SU-DHL-6 (cell line): ENCODE results near the gene GALNT10.

Source experiments
- EZH2phosphoT487 ChIP-seq: fragments of 200-600 bp; sonication (generic), shearing (Covaris generic); conservative IDR thresholded peaks from 2 replicates; pipeline ENCODE4 v1.6.1; 2018; ENCODE audit warnings: mild to moderate bottlenecking, antibody characterized with exemption, low read length, moderate library complexity, mixed read lengths
- TF ChIP-seq, protein P1 (sequence below): fragments of 200-600 bp; sonication (generic); IDR thresholded peaks from one replicate; pipeline ENCODE4 v1.5.1; 2017; ENCODE audit warnings: antibody characterized with exemption, mild to moderate bottlenecking, low read length, moderate library complexity; ENCODE audit not compliant: insufficient read depth, poor library complexity, severe bottlenecking

DNA sequence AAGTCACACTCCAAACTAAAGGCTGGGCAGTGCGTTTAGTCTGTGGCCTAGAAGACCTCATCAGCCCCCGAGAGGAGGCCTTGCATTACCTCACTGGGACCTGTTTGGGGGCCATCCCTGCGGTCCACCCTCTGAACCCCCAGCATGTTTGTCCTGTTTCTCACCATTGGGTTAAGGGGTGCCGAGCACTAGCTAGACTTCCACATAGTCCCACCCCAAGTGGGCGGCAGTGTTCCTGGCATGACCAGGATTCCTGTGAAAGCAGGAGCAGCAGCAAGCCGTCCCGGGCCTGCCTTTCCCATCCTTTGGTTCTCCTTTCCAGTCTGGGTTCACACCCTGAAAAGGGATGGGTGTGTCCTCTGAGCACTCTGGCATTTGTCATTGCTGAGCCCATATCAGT is 228.7 kb downstream of the GALNT10 start:
- TF ChIP-seq, protein P1, sequence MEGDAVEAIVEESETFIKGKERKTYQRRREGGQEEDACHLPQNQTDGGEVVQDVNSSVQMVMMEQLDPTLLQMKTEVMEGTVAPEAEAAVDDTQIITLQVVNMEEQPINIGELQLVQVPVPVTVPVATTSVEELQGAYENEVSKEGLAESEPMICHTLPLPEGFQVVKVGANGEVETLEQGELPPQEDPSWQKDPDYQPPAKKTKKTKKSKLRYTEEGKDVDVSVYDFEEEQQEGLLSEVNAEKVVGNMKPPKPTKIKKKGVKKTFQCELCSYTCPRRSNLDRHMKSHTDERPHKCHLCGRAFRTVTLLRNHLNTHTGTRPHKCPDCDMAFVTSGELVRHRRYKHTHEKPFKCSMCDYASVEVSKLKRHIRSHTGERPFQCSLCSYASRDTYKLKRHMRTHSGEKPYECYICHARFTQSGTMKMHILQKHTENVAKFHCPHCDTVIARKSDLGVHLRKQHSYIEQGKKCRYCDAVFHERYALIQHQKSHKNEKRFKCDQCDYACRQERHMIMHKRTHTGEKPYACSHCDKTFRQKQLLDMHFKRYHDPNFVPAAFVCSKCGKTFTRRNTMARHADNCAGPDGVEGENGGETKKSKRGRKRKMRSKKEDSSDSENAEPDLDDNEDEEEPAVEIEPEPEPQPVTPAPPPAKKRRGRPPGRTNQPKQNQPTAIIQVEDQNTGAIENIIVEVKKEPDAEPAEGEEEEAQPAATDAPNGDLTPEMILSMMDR, result no peak
- TF ChIP-seq EZH2phosphoT487, result no peak
